HepG2 (cell line): ENCODE measurements around the gene BTG2. TPM values are rescaled to one million over a fixed set of nuclear protein-coding genes. Genes with fewer than 3 reads are reported as not detected.

Source experiments
- EED ChIP-seq: sonication (generic); formaldehyde crosslinking; IDR thresholded peaks from 2 replicates; pipeline ENCODE4 v1.5.0; 2020; ENCODE audit warnings: mild to moderate bottlenecking, missing genetic modification reagents
- GTF3A ChIP-seq: sonication (generic); formaldehyde crosslinking; conservative IDR thresholded peaks from 2 replicates; pipeline ENCODE4 v1.4.0; 2020; ENCODE audit warnings: mild to moderate bottlenecking, missing genetic modification reagents
- HOMEZ ChIP-seq: IDR thresholded peaks from 2 replicates; pipeline ENCODE4 v1.6.1; 2016; ENCODE audit warnings: low read depth
- MAZ ChIP-seq, 2 experiments: sonication (generic) in 1 of 2; formaldehyde crosslinking in 1 of 2; IDR thresholded peaks; 2 replicates each; pipeline versions ENCODE4 v1.5.0 to v1.6.1; 2012 to 2020; ENCODE audit warnings: low read depth in 2 of 2, mild to moderate bottlenecking in 2 of 2, borderline replicate concordance in 1 of 2, improper control_type of control experiment in 1 of 2, low read length in 1 of 2, missing genetic modification reagents in 1 of 2, moderate library complexity in 1 of 2
- MIER3 ChIP-seq: IDR thresholded peaks from 2 replicates; pipeline ENCODE4 v1.6.1; 2016; ENCODE audit warnings: missing compliant biosample characterization, borderline replicate concordance
- NCOR1 ChIP-seq: fragments of 200-600 bp; sonication (generic); IDR thresholded peaks from 2 replicates; pipeline ENCODE4 v1.7.0; 2017; ENCODE audit warnings: antibody characterized with exemption, low read length, borderline replicate concordance
- NR1H2 ChIP-seq: sonication (generic); formaldehyde crosslinking; IDR thresholded peaks from 2 replicates; pipeline ENCODE4 v1.8.1; 2022; ENCODE audit warnings: low read depth, missing genetic modification reagents, borderline replicate concordance
- RARG ChIP-seq: sonication (generic); formaldehyde crosslinking; IDR thresholded peaks from 2 replicates; pipeline ENCODE4 v1.4.0; 2020; ENCODE audit warnings: low read depth, mild to moderate bottlenecking, missing genetic modification reagents
- REPIN1 ChIP-seq: sonication (generic); formaldehyde crosslinking; IDR thresholded peaks from 2 replicates; pipeline ENCODE4 v1.8.0; 2022; ENCODE audit warnings: missing genetic modification reagents, low read depth, mild to moderate bottlenecking, borderline replicate concordance
- SAFB2 ChIP-seq: sonication (generic); formaldehyde crosslinking; IDR thresholded peaks from 2 replicates; pipeline ENCODE4 v1.5.1; 2020; ENCODE audit warnings: missing genetic modification reagents, low read depth, mild to moderate bottlenecking, borderline replicate concordance
- XRCC5 ChIP-seq: fragments of 200-400 bp; formaldehyde crosslinking; optimal IDR thresholded peaks from 2 replicates; pipeline ENCODE3; 2017; ENCODE audit warnings: mild to moderate bottlenecking, low read length
- ZFP36L2 ChIP-seq: sonication (generic); formaldehyde crosslinking; IDR thresholded peaks from 2 replicates; pipeline ENCODE4 v1.4.0; 2020; ENCODE audit warnings: missing genetic modification reagents
- ZNF20 ChIP-seq: sonication (generic); formaldehyde crosslinking; IDR thresholded peaks from 2 replicates; pipeline ENCODE4 v1.4.0; 2020; ENCODE audit warnings: mild to moderate bottlenecking, moderate library complexity, missing genetic modification reagents
- ZNF235 ChIP-seq: sonication (generic); formaldehyde crosslinking; IDR thresholded peaks from 2 replicates; pipeline ENCODE4 v1.8.1; 2023; ENCODE audit warnings: mild to moderate bottlenecking, missing genetic modification reagents, borderline replicate concordance
- ZNF350 ChIP-seq: sonication (generic); formaldehyde crosslinking; IDR thresholded peaks from 2 replicates; pipeline ENCODE4 v1.4.0; 2020; ENCODE audit warnings: mild to moderate bottlenecking, low read depth, missing genetic modification reagents, borderline replicate concordance
- ZNF501 ChIP-seq: sonication (generic); formaldehyde crosslinking; IDR thresholded peaks from 2 replicates; pipeline ENCODE4 v1.5.1; 2020; ENCODE audit warnings: mild to moderate bottlenecking, moderate library complexity, missing genetic modification reagents
- ZNF768 ChIP-seq: sonication (generic); formaldehyde crosslinking; IDR thresholded peaks from 2 replicates; pipeline ENCODE4 v1.4.0; 2020; ENCODE audit warnings: missing genetic modification reagents
- ZNF891 ChIP-seq: sonication (generic); formaldehyde crosslinking; IDR thresholded peaks from 2 replicates; pipeline ENCODE4 v1.5.0; 2020; ENCODE audit warnings: mild to moderate bottlenecking, missing genetic modification reagents
- ZSCAN12 ChIP-seq: sonication (generic); formaldehyde crosslinking; IDR thresholded peaks from 2 replicates; pipeline ENCODE4 v1.9.0; 2021; ENCODE audit warnings: mild to moderate bottlenecking, missing genetic modification reagents
- ZSCAN29 ChIP-seq: sonication (generic); formaldehyde crosslinking; conservative IDR thresholded peaks from 2 replicates; pipeline ENCODE4 v1.4.0; 2020; ENCODE audit warnings: mild to moderate bottlenecking, missing genetic modification reagents
- polyA plus RNA-seq, 8 experiments: library from polyadenylated mRNA; depleted of rRNA in 3 of 8; stranded (reverse) in 7 of 8; unstranded in 1 of 8; fragments of >200 nt; fragmentation: Illumina TruSeq in 4 of 8; extraction: Trizol in 4 of 8; gene quantifications; 2 replicates each; pipeline versions ENCODE4 v1.2.1 to v1.2.3, GENCODE V29; 2011 to 2016; ENCODE audit warnings: low read depth in 4 of 8, missing spikeins in 1 of 8, mixed read lengths in 1 of 8; ENCODE audit not compliant: insufficient read depth in 1 of 8
- total RNA-seq, 5 experiments: library from RNA; depleted of rRNA; stranded (reverse); fragments of >200 nt; fragmentation: Illumina TruSeq; extraction: Trizol; gene quantifications; 2 replicates each; pipeline ENCODE4 v1.2.3, GENCODE V29; 2016; ENCODE audit warnings: low read depth in 1 of 5
- TF ChIP-seq, protein P1 (sequence below): sonication (generic); formaldehyde crosslinking; IDR thresholded peaks from 2 replicates; pipeline ENCODE4 v1.5.0; 2020; ENCODE audit warnings: missing genetic modification reagents
- TF ChIP-seq, protein P2 (sequence below): sonication (generic); formaldehyde crosslinking; IDR thresholded peaks from 2 replicates; pipeline ENCODE4 v1.4.0; 2020; ENCODE audit warnings: missing genetic modification reagents
- TF ChIP-seq, protein P3 (sequence below): sonication (generic); formaldehyde crosslinking; conservative IDR thresholded peaks from 2 replicates; pipeline ENCODE4 v1.8.0; 2022; ENCODE audit warnings: missing genetic modification reagents

Gene BTG2
- total and polyA plus RNA-seq, 2 of the 13 experiments (the other 11 are each of a cell fraction or from before 2014, with no cell fraction given) = 13.6 to 18.3 TPM

- TF ChIP-seq NR1H2 (no peak), REPIN1 (CRISPR knock-in tag) (no peak), ZNF891 (CRISPR knock-in tag) (no peak), ZNF501 (CRISPR knock-in tag) (no peak), ZNF235 (CRISPR knock-in tag) (no peak), ZNF350 (CRISPR knock-in tag) (no peak), MAZ (IDR thresholded peaks at IDR 0.05; ENCODE audit: borderline replicate concordance, low read depth, low read length) (no peak), MAZ (CRISPR knock-in tag; IDR thresholded peaks at IDR 0.05; ENCODE audit: low read depth) (no peak), ZSCAN12 (no peak), GTF3A (CRISPR knock-in tag) (no peak), ZFP36L2 (CRISPR knock-in tag) (no peak), HOMEZ (no peak), SAFB2 (no peak), RARG (CRISPR knock-in tag) (no peak), XRCC5 (no peak), ZNF768 (CRISPR knock-in tag) (peak; percentile 26; the same call in 1 of the 2 replicates), EED (no peak), NCOR1 (no peak), ZNF20 (no peak), ZSCAN29 (CRISPR knock-in tag) (0 out of 2 replicates have a peak, but pooled peaks have one; percentile 48), MIER3 (CRISPR knock-in tag) (no peak)
- TF ChIP-seq, protein P1, sequence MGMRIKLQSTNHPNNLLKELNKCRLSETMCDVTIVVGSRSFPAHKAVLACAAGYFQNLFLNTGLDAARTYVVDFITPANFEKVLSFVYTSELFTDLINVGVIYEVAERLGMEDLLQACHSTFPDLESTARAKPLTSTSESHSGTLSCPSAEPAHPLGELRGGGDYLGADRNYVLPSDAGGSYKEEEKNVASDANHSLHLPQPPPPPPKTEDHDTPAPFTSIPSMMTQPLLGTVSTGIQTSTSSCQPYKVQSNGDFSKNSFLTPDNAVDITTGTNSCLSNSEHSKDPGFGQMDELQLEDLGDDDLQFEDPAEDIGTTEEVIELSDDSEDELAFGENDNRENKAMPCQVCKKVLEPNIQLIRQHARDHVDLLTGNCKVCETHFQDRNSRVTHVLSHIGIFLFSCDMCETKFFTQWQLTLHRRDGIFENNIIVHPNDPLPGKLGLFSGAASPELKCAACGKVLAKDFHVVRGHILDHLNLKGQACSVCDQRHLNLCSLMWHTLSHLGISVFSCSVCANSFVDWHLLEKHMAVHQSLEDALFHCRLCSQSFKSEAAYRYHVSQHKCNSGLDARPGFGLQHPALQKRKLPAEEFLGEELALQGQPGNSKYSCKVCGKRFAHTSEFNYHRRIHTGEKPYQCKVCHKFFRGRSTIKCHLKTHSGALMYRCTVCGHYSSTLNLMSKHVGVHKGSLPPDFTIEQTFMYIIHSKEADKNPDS (CRISPR knock-in tag) = no peak
- TF ChIP-seq, protein P2, sequence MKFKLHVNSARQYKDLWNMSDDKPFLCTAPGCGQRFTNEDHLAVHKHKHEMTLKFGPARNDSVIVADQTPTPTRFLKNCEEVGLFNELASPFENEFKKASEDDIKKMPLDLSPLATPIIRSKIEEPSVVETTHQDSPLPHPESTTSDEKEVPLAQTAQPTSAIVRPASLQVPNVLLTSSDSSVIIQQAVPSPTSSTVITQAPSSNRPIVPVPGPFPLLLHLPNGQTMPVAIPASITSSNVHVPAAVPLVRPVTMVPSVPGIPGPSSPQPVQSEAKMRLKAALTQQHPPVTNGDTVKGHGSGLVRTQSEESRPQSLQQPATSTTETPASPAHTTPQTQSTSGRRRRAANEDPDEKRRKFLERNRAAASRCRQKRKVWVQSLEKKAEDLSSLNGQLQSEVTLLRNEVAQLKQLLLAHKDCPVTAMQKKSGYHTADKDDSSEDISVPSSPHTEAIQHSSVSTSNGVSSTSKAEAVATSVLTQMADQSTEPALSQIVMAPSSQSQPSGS = no peak
- TF ChIP-seq, protein P3, sequence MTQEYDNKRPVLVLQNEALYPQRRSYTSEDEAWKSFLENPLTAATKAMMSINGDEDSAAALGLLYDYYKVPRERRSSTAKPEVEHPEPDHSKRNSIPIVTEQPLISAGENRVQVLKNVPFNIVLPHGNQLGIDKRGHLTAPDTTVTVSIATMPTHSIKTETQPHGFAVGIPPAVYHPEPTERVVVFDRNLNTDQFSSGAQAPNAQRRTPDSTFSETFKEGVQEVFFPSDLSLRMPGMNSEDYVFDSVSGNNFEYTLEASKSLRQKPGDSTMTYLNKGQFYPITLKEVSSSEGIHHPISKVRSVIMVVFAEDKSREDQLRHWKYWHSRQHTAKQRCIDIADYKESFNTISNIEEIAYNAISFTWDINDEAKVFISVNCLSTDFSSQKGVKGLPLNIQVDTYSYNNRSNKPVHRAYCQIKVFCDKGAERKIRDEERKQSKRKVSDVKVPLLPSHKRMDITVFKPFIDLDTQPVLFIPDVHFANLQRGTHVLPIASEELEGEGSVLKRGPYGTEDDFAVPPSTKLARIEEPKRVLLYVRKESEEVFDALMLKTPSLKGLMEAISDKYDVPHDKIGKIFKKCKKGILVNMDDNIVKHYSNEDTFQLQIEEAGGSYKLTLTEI (CRISPR knock-in tag) = no peak
These were observed 21.7 kb downstream of the BTG2 start (continued) for GRCh38 chr1:203326830-203327683.
